Measurements from ENCODE around the gene SYK.

DNA sequence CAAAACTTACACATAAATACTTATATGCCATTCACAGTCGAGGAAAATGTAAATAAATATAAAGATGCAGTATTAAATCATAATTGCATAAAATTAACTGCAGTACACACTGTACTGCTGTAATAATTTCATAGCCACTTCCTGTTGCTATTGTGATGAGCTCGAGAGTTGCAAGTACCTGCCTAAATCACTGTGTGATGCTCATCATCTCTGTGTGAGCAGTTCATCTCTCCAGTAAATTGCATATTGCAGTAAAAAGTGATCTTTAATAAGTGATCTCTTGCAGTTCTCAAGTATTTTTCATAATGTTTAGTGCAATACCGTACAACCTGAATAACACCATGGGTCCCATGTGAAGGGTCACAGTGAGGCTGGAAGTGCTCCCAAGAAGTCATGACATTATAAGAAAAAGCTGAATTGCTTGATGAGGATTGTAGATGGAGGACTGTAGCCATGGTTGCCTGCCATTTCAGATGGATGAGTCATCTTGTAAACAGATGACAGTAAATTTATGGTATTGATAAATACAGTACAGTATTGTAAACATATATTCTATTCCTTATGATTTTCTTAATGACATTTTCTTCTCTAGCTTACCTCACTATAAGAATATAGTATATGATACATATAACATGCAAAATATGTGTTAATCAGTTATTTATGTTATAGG, 34.9 kb downstream of the SYK start:
- TF ChIP-seq CTCF (IDR thresholded peaks at IDR 0.05) (no peak), EZH2 (IDR thresholded peaks at IDR 0.05) (no peak), EZH2phosphoT487 (IDR thresholded peaks at IDR 0.05) (no peak)
